ENCODE data around the gene CARD14. TPM values are rescaled to one million over a fixed set of nuclear protein-coding genes. Genes with fewer than 3 reads are reported as not detected.
A peak's percentile ranks its signal among the peaks of the same experiment; 100 is the strongest.
"Not testable (repeated sequence)": the region's sequence is repeated elsewhere in the genome, so short reads cannot be mapped to it uniquely, and the experiment has no call there.

The CARD14 gene
- total RNA-seq, 1 donor from 2014 or later, result 0.41 TPM

DNA sequence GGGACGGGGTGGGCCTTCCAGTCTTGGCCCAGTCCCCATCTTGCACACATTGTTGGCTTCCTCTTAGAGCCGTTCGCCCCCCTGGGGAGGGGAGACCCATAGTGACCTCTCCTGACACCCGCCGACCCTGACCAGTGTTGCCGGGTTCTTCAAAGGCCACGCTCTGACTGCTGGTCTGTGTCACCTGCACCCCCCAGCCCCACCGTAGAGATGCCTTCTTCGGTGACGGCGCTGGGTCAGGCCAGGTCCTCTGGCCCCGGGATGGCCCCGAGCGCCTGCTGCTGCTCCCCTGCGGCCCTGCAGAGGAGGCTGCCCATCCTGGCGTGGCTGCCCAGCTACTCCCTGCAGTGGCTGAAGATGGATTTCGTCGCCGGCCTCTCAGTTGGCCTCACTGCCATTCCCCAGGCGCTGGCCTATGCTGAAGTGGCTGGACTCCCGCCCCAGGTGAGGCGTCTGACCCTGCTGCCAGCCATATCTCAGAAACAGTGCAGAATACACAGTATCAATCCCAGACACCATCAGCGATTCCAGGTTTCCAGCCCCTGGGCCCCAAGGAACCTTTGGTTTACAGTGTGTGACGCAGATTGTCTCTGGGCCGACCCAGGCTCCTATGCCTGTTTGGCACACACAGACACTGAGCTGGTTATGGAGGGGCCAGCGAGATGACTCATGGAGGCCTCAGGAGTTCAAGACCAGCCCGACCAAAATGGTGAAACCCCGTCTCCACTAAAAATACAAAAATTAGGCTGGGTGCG is 51.7 kb downstream of the CARD14 start:
- no peak for FAIRE-seq
- peak in 1 of 2 donors; percentile 41 for DNase-seq (ENCODE audit: low spot score in 2 of 2)

DNA sequence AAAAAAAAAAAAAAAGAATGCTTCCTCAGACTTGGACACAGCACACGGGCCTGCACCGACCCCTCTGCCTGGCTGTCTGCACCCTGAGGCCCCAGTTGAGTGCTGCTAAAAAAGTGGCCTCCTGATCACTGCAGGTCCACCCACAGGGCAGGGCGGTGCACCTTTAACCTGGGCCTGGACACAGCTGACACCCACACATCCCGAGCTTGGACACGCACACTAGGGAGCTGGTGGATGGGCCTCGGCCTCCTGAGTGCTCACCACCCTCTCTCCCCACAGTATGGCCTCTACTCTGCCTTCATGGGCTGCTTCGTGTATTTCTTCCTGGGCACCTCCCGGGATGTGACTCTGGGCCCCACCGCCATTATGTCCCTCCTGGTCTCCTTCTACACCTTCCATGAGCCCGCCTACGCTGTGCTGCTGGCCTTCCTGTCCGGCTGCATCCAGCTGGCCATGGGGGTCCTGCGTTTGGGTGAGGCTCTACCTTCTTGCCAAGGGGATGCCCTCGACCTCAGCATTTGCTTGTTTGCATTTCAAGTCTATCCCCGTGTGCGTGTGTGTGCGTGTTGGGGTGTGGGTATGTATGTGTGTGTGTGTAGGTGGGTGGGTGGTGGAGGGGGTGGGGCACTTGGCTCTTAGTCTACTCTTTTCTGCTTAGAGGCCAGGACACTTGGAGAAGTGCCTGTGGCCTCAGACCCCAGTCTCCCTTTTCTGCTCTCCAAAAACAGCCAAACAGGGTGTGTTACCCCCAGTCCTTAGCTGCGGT is 52.7 kb downstream of the CARD14 start:
- DNase-seq (ENCODE audit: low spot score in 2 of 2) (no peak), FAIRE-seq (no peak)

DNA sequence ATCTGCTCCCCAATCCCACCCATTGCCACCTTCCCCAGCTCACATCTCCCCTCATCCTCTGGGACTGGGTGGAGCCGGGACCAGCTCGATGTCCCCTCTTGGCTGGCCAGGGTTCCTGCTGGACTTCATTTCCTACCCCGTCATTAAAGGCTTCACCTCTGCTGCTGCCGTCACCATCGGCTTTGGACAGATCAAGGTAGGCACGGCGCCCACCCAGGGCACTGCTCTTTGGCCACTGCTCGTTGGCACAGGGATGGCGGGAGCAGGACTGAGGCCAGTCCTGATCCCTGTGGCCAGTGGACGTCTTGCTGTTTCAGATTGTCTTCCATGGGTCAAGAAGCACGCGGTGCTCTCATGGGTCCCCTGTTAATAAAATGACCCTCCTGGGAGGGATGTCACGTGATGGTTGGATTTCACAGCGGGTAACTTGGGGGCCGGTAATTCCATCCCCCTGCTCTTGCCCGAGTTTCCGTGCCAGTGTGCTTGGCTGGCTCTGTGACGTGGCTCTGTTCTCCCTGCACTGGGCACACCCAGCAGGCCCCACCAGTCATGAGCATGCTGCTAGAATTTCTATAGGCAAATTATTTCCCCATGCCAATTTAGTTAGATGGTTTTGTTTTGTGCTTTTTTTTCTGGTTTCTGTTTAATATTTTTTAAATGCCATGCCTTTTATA is 53.4 kb downstream of the CARD14 start:
- FAIRE-seq (no peak), DNase-seq (ENCODE audit: low spot score in 2 of 2) (no peak)

DNA sequence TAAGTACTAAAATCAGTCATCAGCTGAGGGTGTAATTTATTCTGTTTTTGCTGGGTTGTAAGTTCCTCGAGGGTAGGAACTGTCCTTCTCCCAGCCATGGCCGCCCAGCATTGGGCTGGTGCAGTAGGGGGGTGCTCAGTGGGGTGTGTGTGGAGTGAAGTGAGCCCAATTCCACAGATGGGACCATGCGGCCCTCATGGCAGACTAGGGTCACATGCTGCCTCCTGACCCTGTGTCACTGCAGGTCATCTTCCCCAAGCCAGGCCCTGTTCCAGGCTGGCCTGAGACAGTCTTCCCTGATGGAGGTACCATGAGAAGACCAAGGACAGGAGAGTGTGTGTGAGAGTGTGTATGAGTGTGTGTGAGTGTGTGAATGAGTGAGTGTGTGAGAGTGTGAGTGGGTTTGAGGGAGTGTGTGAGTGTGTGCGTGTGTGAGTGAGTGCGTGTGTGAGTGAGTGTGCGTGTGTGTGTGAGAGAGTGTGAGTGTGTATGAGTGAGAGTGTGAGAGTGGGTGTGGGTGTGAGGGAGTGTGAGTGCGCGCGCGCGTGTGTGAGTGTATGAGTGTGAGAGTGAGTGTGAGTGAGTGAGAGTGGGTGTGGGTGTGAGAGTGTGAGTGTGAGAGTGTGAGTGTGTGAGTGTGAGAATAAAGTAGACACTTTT is 54.1 kb downstream of the CARD14 start:
- DNase-seq (ENCODE audit: low spot score in 2 of 2), result no peak
- no peak for FAIRE-seq

DNA sequence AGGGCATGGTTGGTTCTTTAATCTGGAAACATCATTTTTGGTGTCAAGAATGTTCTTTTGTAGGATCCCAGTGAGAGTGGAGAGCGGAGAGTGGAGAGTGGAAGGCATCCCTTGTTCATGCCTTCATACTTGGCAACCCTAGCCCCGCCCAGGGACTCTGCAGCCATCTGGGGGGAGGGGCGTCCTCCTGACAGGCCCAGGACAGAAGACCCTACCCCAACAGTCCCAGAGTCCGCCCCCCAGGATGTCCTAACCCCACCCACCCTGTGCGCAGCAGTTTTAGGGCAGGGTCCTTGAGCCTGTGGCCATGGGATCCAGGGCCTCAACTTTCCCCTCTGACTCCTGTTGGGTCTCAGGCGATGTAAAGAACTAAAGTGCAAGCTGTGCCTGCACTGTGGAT is 54.9 kb downstream of the CARD14 start:
- no peak for DNase-seq (ENCODE audit: low spot score in 2 of 2)
- no peak for FAIRE-seq

DNA sequence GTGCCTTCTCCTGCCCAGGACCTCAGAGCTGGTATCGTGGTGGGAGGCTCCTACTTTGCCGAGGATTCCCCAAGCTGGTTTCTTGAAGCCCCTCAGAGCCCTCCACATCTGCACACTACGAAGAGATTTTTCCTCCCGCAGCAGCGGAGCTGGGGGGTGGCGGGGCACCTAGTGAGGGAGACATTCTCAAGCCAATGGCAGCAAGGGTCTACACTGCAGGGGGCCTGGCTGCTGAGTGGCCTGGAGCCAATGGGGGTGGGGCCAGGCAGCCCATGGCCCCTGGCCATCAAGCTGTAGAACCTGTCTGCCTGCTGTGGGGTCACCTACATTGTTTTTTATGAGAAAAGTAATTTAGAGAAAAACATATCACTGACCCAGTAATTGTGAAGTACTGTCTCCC is 55.4 kb downstream of the CARD14 start:
- DNase-seq (ENCODE audit: low spot score in 2 of 2), result no peak
- FAIRE-seq, result no peak

DNA sequence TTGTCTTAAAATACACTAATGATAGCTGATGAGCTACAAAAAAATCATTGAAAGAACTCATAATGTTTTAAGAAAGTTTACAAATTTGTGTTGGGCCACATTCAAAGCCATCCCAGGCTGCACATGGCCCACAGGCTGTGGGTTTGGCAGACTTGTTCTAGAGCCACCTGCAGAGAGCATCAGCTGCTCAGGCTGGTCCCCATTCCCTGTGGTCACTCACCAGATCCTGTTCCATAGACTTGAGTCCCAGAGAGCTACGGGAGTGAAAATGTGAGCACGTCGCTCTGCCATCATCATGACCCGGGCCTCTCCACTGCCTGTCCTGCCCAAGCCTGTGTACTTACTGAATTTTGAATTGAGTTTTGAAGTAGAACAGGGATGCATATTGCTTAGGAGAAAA is 57.3 kb downstream of the CARD14 start:
- FAIRE-seq, result no peak
- DNase-seq (ENCODE audit: low spot score in 2 of 2), result no peak

DNA sequence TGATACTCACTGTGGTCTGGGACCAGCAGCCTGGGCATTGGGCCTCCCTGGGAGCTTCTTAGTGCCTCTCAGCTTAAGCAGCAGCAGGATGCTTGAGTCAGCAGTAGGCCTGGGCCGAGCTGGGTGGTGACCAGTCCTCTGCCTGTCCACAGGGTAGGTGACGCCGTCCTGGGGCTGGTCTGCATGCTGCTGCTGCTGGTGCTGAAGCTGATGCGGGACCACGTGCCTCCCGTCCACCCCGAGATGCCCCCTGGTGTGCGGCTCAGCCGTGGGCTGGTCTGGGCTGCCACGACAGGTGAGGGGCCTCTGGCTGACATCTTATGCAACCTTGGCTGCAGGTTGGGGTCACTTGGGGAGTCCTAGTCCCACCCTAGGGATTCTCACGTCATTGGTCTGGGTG is 57.8 kb downstream of the CARD14 start:
- no peak for FAIRE-seq

DNA sequence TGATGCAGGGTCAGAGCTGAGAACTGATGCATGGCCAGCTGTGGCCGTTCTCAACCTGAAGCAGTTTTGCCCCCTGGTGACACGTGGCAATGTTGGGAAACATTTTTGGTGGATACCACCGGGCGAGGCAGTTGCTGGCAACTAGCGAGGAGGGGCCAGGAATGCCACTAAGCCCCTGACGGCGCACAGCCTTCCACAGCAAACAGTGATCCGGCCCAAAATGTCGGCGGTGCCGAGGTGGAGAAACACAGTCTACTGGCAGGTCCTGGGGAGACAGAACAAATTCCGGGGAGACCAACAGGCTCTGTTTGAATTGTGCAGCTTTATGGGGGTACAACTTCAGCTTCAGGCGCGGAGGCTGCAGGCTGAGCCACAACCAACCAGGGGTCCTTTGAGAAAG is 58.6 kb downstream of the CARD14 start:
- DNase-seq (ENCODE audit: low spot score in 2 of 2) (no peak), FAIRE-seq (no peak)

More for the DNA sequence above, 57.8 kb downstream of the CARD14 start:
- DNase-seq (ENCODE audit: low spot score in 2 of 2), result no peak

DNA sequence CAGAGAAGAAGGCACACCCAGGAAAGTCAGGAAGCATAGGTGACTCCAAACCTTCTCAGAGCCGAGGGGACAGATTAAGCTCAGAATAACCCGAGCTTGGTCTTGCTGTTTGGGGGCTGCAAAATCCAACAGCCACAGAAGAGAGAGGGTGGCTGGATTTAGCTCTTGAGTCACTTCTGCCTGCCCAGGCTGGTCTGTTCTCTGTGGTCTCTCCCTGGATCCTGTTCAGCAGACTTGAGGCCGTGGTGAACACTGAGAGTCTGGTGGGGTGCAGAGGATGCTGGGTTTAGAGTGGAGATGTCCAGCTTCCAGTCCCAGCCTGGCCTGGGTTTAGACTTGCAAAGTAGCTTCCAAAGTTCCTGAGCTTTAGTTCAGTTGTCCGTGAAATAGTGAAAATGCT is 59.2 kb downstream of the CARD14 start:
- no peak for DNase-seq (ENCODE audit: low spot score in 2 of 2)
- FAIRE-seq, result no peak

DNA sequence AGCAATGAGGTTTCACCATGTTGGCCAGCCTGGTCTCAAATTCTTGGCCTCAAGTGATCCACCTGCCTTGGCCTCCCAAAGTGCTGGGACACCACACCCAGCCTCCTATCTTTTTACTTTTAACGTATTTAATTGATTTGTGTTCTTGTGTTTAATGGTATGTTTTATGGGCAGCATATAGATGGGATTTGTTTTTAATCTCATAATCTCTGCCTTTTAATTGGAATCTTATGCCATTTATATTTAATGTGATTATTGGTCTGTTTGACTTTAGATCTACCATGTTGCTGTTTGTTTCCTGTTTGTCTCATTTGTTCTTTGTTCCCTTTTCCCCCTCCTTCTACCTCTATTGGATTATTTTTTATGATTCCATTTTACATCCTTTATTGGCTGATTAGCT is 62.6 kb downstream of the CARD14 start:
- no peak for DNase-seq (ENCODE audit: low spot score in 2 of 2)
- FAIRE-seq, result no peak

DNA sequence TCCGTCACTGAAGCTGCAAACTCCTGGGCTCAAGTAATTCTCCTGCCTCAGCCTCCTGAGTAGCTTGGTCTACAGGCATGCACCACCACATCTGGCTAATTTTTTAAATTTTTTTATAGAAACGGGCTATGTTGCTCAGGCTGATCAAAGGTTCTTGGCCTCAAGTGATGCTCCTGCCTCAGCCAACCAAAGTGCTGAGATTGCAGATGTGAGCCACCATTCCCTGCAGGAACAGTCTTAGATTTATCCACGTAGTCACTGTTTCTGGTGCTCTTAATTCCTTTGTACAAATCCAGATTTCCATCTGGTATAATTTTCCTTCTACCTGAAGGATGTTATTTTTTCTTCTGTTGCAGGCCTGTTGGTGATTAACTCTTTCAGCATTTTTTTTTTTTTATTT is 63.4 kb downstream of the CARD14 start:
- FAIRE-seq (no peak), DNase-seq (ENCODE audit: low spot score in 2 of 2) (no peak)

DNA sequence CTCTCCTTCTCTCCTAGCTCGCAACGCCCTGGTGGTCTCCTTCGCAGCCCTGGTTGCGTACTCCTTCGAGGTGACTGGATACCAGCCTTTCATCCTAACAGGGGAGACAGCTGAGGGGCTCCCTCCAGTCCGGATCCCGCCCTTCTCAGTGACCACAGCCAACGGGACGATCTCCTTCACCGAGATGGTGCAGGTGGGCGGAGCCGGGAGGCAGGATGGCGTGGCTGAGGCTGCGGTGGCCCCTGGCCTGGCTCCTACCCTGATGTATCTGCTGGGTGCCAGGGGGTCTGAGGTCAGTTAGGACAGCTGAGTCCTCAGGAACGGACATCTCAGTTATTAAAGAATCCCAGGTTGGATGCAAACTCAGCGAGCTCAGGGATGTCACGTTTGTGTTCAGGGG is 67.1 kb downstream of the CARD14 start:
- FAIRE-seq, result no peak

DNA sequence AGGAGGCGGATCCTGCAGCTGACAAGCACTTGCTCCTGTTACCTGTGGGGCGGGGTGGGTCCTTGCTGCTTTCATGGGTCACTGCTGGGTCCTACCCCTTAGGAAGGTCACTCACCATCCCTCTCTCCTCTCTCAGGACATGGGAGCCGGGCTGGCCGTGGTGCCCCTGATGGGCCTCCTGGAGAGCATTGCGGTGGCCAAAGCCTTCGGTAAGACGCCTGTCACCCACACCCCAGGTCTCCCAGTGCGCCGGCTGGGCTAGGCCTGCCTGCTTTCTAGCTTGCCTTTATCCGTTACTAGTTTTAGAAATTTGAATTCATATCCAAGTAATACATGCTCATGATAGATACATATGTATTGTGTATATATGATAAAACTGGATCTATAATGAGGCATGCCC is 67.6 kb downstream of the CARD14 start:
- FAIRE-seq, result no peak
- no peak for DNase-seq (ENCODE audit: low spot score in 2 of 2)

More for the DNA sequence above, 67.1 kb downstream of the CARD14 start:
- no peak for DNase-seq (ENCODE audit: low spot score in 2 of 2)

DNA sequence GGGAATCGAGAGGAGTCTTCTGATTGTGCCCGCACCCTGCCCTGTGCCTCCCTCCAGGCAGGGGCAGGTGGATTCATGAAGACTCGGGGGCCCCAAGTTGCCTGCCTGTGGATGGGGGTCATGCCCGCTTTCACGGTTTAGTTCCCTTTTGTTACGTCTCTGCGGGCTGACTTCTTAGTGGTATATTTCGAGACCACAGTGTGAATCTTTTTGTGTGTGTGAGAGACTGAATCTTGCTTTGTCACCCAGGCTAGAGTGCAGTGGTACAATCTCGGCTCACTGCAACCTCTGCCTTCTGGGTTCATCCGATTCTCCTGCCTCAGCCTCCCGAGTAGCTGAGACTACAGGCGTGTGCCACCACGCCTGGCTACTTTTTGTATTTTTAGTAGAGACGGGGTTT is 72.7 kb downstream of the CARD14 start:
- FAIRE-seq (no peak), DNase-seq (ENCODE audit: low spot score in 2 of 2) (no peak)

DNA sequence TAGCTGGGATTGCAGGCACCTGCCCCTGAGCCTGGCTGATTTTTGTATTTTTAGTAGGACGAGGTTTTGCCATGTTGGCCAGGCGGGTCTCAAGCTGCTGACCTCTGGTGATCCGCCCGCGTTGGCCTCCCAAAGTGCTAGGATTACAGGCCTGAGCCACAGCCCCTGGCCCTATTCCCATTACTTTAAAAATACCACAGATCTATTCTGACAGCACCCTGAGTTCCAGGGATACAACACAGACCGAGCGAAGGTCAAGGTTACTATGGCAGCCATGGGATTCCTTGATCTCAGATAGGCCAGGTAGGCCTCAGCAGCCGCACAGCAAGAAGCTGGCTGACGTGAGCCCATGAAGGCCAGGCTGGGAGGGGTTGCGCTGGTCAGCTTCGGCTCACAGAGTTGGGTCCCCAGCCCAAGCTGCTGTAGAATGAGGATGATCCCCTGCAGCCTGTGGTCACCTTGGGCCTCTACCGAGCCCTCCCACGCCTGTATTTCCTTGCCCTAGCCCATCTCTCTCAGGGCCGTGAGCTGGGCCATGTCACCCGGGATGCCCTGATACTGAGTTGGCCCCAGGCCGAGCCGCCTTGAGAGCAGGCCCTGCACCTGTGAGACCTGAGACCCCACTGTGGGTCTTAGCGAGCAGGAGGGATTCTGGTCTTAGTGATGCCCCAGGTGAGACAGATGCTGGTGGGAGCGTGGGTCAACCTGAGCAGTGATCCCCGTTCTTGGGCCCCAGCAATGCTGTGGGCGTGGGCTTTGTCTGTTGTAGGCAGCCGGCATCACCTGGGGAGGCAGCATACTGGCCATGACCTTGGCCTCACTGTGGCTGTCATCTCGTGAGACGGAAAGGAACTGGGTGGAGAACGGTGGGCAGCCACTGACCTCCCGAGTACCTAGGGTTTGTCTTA is 74.0 kb downstream of the CARD14 start:
- DNase-seq (ENCODE audit: low spot score in 2 of 2), result no peak
- FAIRE-seq, result no peak

DNA sequence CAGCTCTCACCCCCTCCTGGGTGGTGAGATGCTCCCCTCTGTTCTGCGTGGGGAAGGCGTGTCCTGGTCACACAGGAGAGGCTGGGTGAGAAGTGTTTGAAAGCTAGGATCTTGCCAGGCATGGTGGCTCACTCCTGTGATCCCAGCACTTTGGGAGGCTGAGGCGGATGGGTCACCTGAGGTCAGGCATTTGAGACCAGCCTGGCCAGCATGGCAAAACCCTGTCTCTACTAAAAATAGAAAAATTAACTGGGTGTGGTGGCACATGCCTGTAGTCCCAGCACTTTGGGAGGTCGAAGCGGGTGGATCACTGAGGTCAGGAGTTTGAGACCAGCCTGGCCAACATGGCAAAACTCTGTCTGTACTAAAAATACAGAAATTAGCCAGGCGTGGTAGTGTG is 74.6 kb downstream of the CARD14 start:
- not testable (repeated sequence) for FAIRE-seq

DNA sequence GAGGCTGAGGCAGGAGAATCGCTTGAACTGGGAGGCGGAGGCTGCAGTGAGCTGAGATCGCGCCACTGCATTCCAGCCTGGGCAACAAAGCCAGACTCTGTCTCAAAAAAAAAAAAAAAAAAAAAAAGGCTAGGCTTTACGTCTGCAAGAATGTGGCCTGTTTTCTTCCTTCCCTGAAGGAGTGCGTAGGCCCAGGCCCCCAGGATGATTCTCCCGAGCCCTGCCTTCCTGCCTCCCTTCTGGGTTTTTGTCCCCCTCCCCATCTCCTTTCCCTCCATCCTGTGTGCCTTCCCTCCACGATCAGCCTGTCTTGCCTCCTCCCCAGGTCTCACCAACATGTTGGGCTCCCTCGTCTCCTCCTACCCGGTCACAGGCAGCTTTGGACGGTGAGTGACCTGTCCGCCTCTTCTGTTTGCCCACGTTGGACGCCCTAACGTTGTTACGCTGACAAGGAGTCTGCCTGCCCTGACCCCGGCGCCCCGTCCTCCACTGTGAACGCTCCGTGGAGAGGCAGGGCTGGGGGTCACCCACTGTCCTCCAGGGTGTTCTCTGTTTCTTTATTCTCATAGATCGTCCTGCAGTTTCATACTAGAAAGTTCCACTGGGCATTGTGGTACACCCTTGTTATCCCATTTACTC is 75.2 kb downstream of the CARD14 start:
- FAIRE-seq (no peak), DNase-seq (ENCODE audit: low spot score in 2 of 2) (no peak)

More for the DNA sequence above, 74.6 kb downstream of the CARD14 start:
- not testable (repeated sequence) for DNase-seq (ENCODE audit: low spot score in 2 of 2)

DNA sequence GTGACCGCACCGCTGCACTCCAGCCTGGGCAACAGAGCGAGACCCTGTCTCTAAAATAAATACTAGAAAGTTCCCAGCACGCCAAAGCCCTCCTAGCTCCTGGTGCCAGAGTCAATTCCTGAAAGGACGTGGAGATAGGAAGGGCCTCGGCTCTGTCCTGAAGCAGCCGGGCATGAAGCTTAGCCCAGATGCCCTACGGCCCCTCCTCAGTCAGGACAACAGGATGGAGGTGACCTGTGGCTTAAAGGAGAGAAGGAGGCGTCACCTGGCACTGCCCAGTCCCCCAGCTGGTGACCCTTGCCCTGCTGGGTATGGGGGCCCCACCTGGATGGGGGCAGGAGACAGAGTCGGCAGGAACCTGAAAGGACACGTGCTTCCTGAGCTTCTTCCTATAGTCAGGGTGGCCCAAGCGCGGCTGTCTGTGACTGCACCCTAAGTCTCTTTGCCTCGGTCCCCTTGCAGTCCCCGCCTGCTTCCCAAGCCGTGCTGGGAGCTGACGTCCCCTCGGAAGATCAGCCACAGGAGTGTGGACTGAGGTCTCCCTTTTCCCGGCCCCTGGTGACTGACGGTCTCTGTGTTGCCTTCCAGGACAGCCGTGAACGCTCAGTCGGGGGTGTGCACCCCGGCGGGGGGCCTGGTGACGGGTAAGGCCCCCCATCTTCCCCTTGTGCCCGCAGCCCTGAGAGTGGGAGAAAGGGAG is 75.9 kb downstream of the CARD14 start:
- FAIRE-seq, result no peak
- DNase-seq (ENCODE audit: low spot score in 2 of 2), result no peak
